CD4-positive, alpha-beta memory T cell (primary cell): ENCODE measurements around the gene LRP10. TPM values are rescaled to one million over a fixed set of nuclear protein-coding genes. Genes with fewer than 3 reads are reported as not detected.
A peak's percentile ranks its signal among the peaks of the same experiment; 100 is the strongest.
"Not testable (repeated sequence)": the region's sequence is repeated elsewhere in the genome, so short reads cannot be mapped to it uniquely, and the experiment has no call there.

Experiments
- CTCF ChIA-PET: fragments of 350-600 bp; sonication (Branson Sonifier 250); formaldehyde crosslinking; loops from one replicate; lab custom pipeline; 2021; ENCODE audit warnings: inconsistent platforms; ENCODE audit not compliant: partially characterized antibody; lab: Charles Lee
- POLR2A ChIA-PET: fragments of 350-600 bp; sonication (Branson Sonifier 250); formaldehyde crosslinking; loops from one replicate; lab custom pipeline; 2021; ENCODE audit not compliant: partially characterized antibody; lab: Charles Lee
- DNase-seq, 5 donors: peaks; one replicate each; pipeline versions ENCODE4 v3.0.0 to v3.0.0-alpha.2; 2020 to 2022; ENCODE audit warnings: mixed read lengths in 1 of 5
- H3K27ac ChIP-seq: one replicate; pipeline ENCODE4 v1.7.0; 2013; ENCODE audit warnings: low read depth, low read length
- H3K27me3 ChIP-seq: 2 replicates; pipeline ENCODE4 v1.7.0; 2013; ENCODE audit warnings: mild to moderate bottlenecking, low read length, moderate library complexity; ENCODE audit not compliant: insufficient read depth
- H3K36me3 ChIP-seq: 2 replicates; pipeline ENCODE4 v1.7.0; 2013; ENCODE audit warnings: mild to moderate bottlenecking, low read length, moderate library complexity; ENCODE audit not compliant: insufficient read depth
- H3K4me1 ChIP-seq: 2 replicates; pipeline ENCODE4 v1.7.0; 2013; ENCODE audit warnings: mild to moderate bottlenecking, low read length, moderate library complexity; ENCODE audit not compliant: insufficient read depth
- H3K4me3 ChIP-seq, 2 donors: one replicate each; pipeline ENCODE4 v1.7.0; 2013; ENCODE audit warnings: low read length in 2 of 2, mild to moderate bottlenecking in 1 of 2
- H3K9me3 ChIP-seq, 2 donors: one replicate each; pipeline ENCODE4 v1.7.0; 2013; ENCODE audit warnings: low read length in 2 of 2, control low read depth in 1 of 2; ENCODE audit not compliant: control insufficient read depth in 1 of 2
- H3K27ac Mint-ChIP-seq, 7 donors: one replicate each; pipeline ENCODE4 v1.8.0; 2020 to 2021; ENCODE audit warnings: mixed read lengths in 7 of 7, mild to moderate bottlenecking in 6 of 7, inconsistent platforms in 3 of 7, moderate library complexity in 3 of 7
- H3K27me3 Mint-ChIP-seq, 2 donors: one replicate each; pipeline ENCODE4 v1.8.0; 2020 to 2021; ENCODE audit warnings: mixed read lengths in 2 of 2
- H3K36me3 Mint-ChIP-seq, 2 donors: one replicate each; pipeline ENCODE4 v1.8.0; 2020 to 2021; ENCODE audit warnings: mixed read lengths in 2 of 2, inconsistent platforms in 1 of 2, mild to moderate bottlenecking in 1 of 2
- H3K4me1 Mint-ChIP-seq, 4 donors: one replicate each; pipeline ENCODE4 v1.8.0; 2020 to 2021; ENCODE audit warnings: mixed read lengths in 4 of 4, mild to moderate bottlenecking in 1 of 4
- H3K4me3 Mint-ChIP-seq, 8 donors: one replicate each; pipeline ENCODE4 v1.8.0; 2020 to 2021; ENCODE audit warnings: mixed read lengths in 8 of 8, mild to moderate bottlenecking in 7 of 8, moderate library complexity in 6 of 8, inconsistent platforms in 3 of 8
- H3K9me3 Mint-ChIP-seq, 8 donors: one replicate each; pipeline ENCODE4 v1.8.0; 2020 to 2021; ENCODE audit warnings: mixed read lengths in 8 of 8, mild to moderate bottlenecking in 5 of 8, inconsistent platforms in 3 of 8, moderate library complexity in 1 of 8
- intact Hi-C: fragments of 100-400 bp; cut with micrococcal nuclease; formaldehyde crosslinking; loops from one replicate; pipeline ENCODE4 v1.15.1; 2023
- polyA plus RNA-seq, 2 donors: library from polyadenylated mRNA; unstranded; fragments of 300-500 nt; fragmentation: Illumina TruSeq; gene quantifications; one replicate each; pipeline ENCODE4 v1.2.3, GENCODE V29; 2021
- total RNA-seq, 2 experiments: library from RNA; stranded (reverse); gene quantifications; one replicate each; pipeline ENCODE4 v1.2.3, GENCODE V29; 2021

LRP10 gene
- total and polyA plus RNA-seq, 4 experiments from 2014 or later: 92.0 to 118 (median 95.6) TPM

DNA sequence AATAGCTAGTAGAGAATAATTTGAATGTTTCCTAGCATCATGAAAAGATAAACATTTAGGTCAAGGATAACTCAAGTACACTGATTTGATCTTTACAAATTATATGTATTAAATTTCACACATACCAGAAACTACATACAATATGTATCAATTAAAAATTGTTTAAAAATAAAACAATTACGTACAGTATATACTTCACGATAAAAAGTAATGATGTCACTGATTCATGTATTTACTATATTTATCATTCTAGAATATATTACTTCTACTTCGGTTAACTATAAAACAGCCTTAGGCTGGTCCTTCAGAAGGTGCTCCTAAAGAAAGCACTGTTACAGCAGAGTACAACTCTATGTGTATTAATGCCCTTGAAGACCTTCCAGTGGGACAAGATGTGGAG is 35.9 kb downstream of the LRP10 start:
- H3K27me3 ChIP-seq: no peaks in the 10 kb centered on the region
- no peak overlapping the region for H3K4me3 ChIP-seq
- intact Hi-C loops: no loop called here
- H3K9me3 Mint-ChIP-seq: no peaks in the 10 kb centered on the region
- peaks cover 10 to 17% (median 16%) of the 10 kb centered on the region in 4 donors for H3K4me1 Mint-ChIP-seq
- DNase-seq: no peak
- ChIA-PET POLR2A (interaction anchor here (1.0 to 1.5 kb wide), 4 partner anchors 9 to 34 kb away, joined by 3 to 4 read pairs (median 3); no protein-coding TSS in a partner anchor), CTCF (interaction anchor here (1.0 to 1.2 kb wide), 2 partner anchors 9 to 34 kb away, joined by 3 to 4 read pairs; no protein-coding TSS in a partner anchor)
- no peaks in the 10 kb centered on the region for H3K27me3 Mint-ChIP-seq
- H3K27ac ChIP-seq: no peak overlapping the region
- H3K27ac Mint-ChIP-seq: no peak overlapping the region
- H3K4me3 Mint-ChIP-seq: no peak overlapping the region
- peaks cover 44 to 66% of the 10 kb centered on the region in 2 donors for H3K36me3 Mint-ChIP-seq
- H3K36me3 ChIP-seq: peaks cover 67% of the 10 kb centered on the region
- peaks cover 7% of the 10 kb centered on the region for H3K4me1 ChIP-seq
- no peaks in the 10 kb centered on the region for H3K9me3 ChIP-seq

DNA sequence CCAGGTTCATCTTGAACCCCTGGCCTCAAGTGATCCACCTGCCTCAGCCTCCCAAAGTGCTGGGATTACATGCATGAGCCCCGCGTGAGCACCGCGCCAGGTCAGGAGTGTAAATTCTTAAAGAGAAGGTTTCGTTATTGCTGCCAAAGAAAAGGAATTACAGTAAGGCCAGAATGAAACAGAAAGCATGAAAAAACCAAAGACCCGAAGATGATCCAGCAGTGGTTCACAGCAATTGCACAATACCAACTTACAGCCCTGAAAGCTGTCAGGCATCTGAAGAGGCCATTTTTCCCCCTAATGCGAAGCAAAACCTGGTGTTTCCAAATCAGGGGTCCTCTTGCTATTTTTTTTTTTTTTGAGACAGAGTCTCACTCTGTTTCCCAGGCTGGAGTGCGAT is 37.1 kb downstream of the LRP10 start:
- H3K9me3 Mint-ChIP-seq: no peaks in the 10 kb centered on the region
- no peak for DNase-seq
- Histone ChIP-seq H3K27me3 (no peaks in the 10 kb centered on the region), H3K4me3 (no peak overlapping the region), H3K9me3 (no peaks in the 10 kb centered on the region), H3K27ac (no peak overlapping the region), H3K36me3 (peaks cover 58% of the 10 kb centered on the region), H3K4me1 (peaks cover 10% of the 10 kb centered on the region)
- H3K27me3 Mint-ChIP-seq: no peaks in the 10 kb centered on the region
- H3K27ac Mint-ChIP-seq: peak overlapping the region in 2 of 7 donors; percentile 42 to 75
- ChIA-PET POLR2A (interaction anchor here (1.0 to 1.5 kb wide), 2 partner anchors 11 to 35 kb away, joined by 3 to 4 read pairs; no protein-coding TSS in a partner anchor), CTCF (no interaction called here)
- no peak overlapping the region for H3K4me3 Mint-ChIP-seq
- H3K4me1 Mint-ChIP-seq: peaks cover 10 to 21% (median 17%) of the 10 kb centered on the region in 4 donors
- H3K36me3 Mint-ChIP-seq: peaks cover 41 to 61% of the 10 kb centered on the region in 2 donors
- intact Hi-C loops: no loop called here

DNA sequence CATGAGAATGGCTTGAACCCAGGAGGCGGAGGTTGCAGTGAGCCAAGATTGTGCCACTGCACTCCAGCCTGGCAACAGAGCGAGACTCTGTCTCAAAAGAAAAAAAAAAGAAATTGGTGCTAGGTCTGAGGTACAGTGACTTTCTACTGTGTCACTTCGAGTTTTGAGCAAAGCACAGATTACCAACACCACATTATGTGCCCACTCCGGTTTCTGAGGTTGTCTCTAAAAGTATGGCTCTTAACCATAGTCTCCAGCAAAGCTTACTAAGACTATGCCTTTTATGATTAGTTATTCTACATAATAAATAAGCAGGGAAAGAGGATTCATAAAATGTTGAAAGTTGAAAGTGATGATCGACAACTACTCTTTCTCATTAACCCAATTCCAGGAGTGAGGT is 39.4 kb downstream of the LRP10 start:
- peaks cover 35% of the 10 kb centered on the region for H3K36me3 ChIP-seq
- intact Hi-C loops: no loop called here
- Mint-ChIP-seq H3K4me3 (no peak overlapping the region), H3K27ac (no peak overlapping the region), H3K36me3 (peaks cover 18 to 46% of the 10 kb centered on the region in 2 donors), H3K27me3 (no peaks in the 10 kb centered on the region), H3K9me3 (no peaks in the 10 kb centered on the region), H3K4me1 (peaks cover 11 to 35% (median 27%) of the 10 kb centered on the region in 4 donors)
- CTCF ChIA-PET: interaction anchor here (2.0 kb wide), 1 partner anchor 10 kb away, joined by 15 read pairs; no protein-coding TSS in a partner anchor
- H3K27ac ChIP-seq: no peak overlapping the region
- H3K4me1 ChIP-seq: peaks cover 19% of the 10 kb centered on the region
- no peaks in the 10 kb centered on the region for H3K9me3 ChIP-seq
- H3K27me3 ChIP-seq: no peaks in the 10 kb centered on the region
- no peak for DNase-seq
- POLR2A ChIA-PET: interaction anchor here (1.2 kb wide), 1 partner anchor 8 kb away, joined by 4 read pairs; the partner anchor contains the start of gene RBM23
- H3K4me3 ChIP-seq: no peak overlapping the region

GRCh38 chr14:22914836-22915235 is 43.3 kb downstream of the LRP10 start:
- intact Hi-C loops: loop anchor here (5.0 kb wide), 1 partner anchor 88 kb away; the partner anchor contains the start of gene MRPL52
- CTCF ChIA-PET: interaction anchor here (0.7 to 6.4 kb wide), 5 partner anchors 14 to 1631 kb away, joined by 3 to 45 read pairs (median 5); partner anchors contain the start of gene LRP10
- not testable (repeated sequence) for H3K27me3 Mint-ChIP-seq, H3K4me3 ChIP-seq, DNase-seq, H3K9me3 ChIP-seq, H3K27ac ChIP-seq, H3K27me3 ChIP-seq, H3K4me3 Mint-ChIP-seq, H3K9me3 Mint-ChIP-seq
- peaks cover 45% of the 10 kb centered on the region for H3K4me1 ChIP-seq
- H3K36me3 Mint-ChIP-seq: peaks cover 0 to 56% of the 10 kb centered on the region in 2 donors
- peak overlapping the region in 3 of 7 donors; percentile 18 to 55 (median 30) for H3K27ac Mint-ChIP-seq
- peaks cover 13% of the 10 kb centered on the region for H3K36me3 ChIP-seq
- POLR2A ChIA-PET: interaction anchor here (0.7 kb wide), 1 partner anchor 92 kb away, joined by 3 read pairs; no protein-coding TSS in a partner anchor
- H3K4me1 Mint-ChIP-seq: peaks cover 14 to 70% (median 43%) of the 10 kb centered on the region in 4 donors

DNA sequence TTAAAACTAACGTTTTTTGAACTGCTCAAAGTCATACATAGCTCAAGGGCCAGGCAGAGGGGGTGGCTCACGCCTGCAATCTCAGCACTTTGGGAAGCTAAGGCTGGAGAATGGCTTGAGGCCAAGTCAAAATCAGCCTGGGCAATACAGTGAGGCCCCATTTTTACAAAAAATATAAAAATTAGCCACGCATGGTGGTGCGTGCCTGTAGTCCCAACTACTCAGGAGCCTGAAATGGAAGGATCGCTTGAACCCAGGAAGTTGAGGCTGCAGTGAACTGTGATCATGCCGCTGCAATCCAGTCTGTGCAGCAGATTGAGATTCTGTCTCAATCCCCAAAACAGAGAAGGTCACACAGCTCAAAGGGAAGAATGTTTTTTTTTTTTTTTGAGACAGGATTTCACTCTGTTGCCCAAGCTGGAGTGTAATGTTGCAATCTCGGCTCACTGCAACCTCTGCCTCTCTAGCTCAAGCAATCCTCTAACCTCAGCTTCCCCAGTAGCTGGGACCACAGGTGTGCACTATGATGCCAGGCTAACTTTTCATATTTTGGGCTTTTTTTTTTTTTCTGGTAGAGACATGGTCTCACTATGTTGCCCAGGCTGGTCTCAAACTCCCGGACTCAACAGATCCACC is 44.5 kb downstream of the LRP10 start:
- Mint-ChIP-seq H3K9me3 (peaks cover 0 to 8% (median 0%) of the 10 kb centered on the region in 8 donors), H3K27me3 (peaks cover 0 to 4% of the 10 kb centered on the region in 2 donors), H3K36me3 (peaks cover 2 to 57% of the 10 kb centered on the region in 2 donors), H3K4me3 (peak overlapping the region in 1 of 8 donors; percentile 39), H3K27ac (peak overlapping the region in 4 of 7 donors; percentile 19 to 100 (median 71)), H3K4me1 (peaks cover 14 to 72% (median 44%) of the 10 kb centered on the region in 4 donors)
- CTCF ChIA-PET: interaction anchor here (1.0 to 6.6 kb wide), 10 partner anchors 8 to 153 kb away, joined by 3 to 72 read pairs (median 5); partner anchors contain the start of genes LRP10 and PRMT5
- H3K9me3 ChIP-seq: no peaks in the 10 kb centered on the region
- peaks cover 10% of the 10 kb centered on the region for H3K36me3 ChIP-seq
- intact Hi-C loops: loop anchor here (5.0 kb wide), 1 partner anchor 89 kb away; the partner anchor contains the start of gene MRPL52
- H3K4me1 ChIP-seq: peaks cover 49% of the 10 kb centered on the region
- no peak for DNase-seq
- no peak overlapping the region for H3K27ac ChIP-seq
- H3K27me3 ChIP-seq: no peaks in the 10 kb centered on the region
- H3K4me3 ChIP-seq: no peak overlapping the region
- POLR2A ChIA-PET: interaction anchor here (0.6 to 5.4 kb wide), 7 partner anchors 9 to 326 kb away, joined by 3 to 52 read pairs (median 5); partner anchors contain the start of genes LRP10 and REM2

DNA sequence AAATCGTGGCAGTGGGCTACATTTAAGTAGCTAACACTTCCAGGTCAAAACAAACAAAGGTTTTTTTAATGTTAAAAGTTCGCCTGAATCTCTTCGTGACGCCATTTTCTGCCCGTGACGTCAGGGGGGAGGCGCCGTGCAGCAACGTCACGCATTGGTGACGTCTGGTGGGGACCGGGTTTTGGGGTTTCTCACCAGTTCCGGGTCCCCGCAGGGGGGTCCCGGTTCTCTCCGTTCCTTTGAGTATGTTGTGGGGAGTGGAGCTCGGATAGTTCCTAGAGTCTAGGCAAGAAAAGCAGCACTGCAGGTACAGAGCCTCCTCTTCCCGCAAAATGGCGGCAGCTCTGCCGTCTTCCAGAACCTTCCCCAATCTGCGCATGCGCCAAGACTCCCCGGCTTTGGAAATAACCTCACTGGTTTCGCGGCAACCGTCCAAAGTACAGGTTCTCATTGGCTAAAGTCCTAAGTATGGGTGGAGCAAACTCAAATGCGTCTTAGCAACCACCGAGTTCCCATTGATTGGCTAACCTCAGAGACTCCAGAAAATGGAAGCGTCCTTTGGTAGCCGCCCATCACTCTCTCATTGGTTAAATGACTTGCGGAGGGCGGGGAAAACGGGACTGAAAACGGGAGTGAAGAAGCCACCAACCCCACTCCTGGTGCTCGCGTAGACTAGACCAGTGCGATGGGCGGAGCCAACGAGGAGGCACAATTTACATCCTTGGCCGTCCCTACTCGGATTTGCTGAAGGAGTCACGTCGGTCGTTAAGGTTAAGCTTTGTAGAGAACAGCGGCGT is 47.5 kb downstream of the LRP10 start, which contains the start of gene RBM23:
Gene RBM23, minus strand, starts transcription at position 346 of the 797 bp plus-strand sequence.
- Histone ChIP-seq H3K27me3 (no peaks in the 10 kb centered on the region), H3K27ac (peak within 1 kb of the TSS; percentile 98), H3K9me3 (no peaks in the 10 kb centered on the region), H3K4me1 (peaks cover 40% of the 10 kb centered on the region), H3K4me3 (peak within 1 kb of the TSS; percentile 67 to 93), H3K36me3 (peaks cover 19% of the 10 kb centered on the region)
- Mint-ChIP-seq H3K36me3 (peaks cover 16 to 66% of the 10 kb centered on the region in 2 donors), H3K9me3 (peaks cover 0 to 8% (median 0%) of the 10 kb centered on the region in 8 donors), H3K4me1 (peaks cover 13 to 56% (median 33%) of the 10 kb centered on the region in 4 donors), H3K4me3 (peak within 1 kb of the TSS; percentile 94 to 99 (median 96)), H3K27ac (peak within 1 kb of the TSS; percentile 99 to 100 (median 100)), H3K27me3 (peaks cover 0 to 4% of the 10 kb centered on the region in 2 donors)
- intact Hi-C loops: loop anchor here (1.0 to 5.0 kb wide), 8 partner anchors 10 to 402 kb away; partner anchors contain the start of genes ACIN1, C14orf119, DAD1 and LRP10
- ChIA-PET POLR2A (interaction anchor here (0.6 to 5.4 kb wide), 31 partner anchors 8 to 1408 kb away, joined by 3 to 120 read pairs (median 4); partner anchors contain the start of genes ACIN1, C14orf119, DAD1 and HAUS4), CTCF (interaction anchor here (1.2 to 6.6 kb wide), 16 partner anchors 10 to 362 kb away, joined by 3 to 72 read pairs (median 6); partner anchors contain the start of genes AJUBA, HAUS4, LRP10 and MRPL52)
- peak; percentile 99 to 100 (median 100) for DNase-seq
